Mesendoderm (in vitro differentiated cells): ENCODE data around the gene ZGPAT. TPM values are rescaled to one million over a fixed set of nuclear protein-coding genes. Genes with fewer than 3 reads are reported as not detected.

Experiments
- small RNA-seq: library from polyadenylated mRNA; stranded (forward); fragments of <200 nt; extraction: miRNeasy Mini kit (QIAGEN cat#:217004); gene quantifications from one replicate; pipeline ENCODE3, GENCODE V24; 2013; ENCODE audit not compliant: insufficient read depth

Gene ZGPAT

Small RNA genes lying within 50 kb of the gene (small RNA-seq; reads per million reads assigned to genes)
- not detected for gene LIME1
- not detected for gene TNFRSF6B
